GM20000 (cell line): ENCODE results near the gene PPP2R2D.

Source experiments
- DNase-seq: peaks from one replicate; pipeline ENCODE4 v3.0.0; 2012; ENCODE audit warnings: low spot score
- TF ChIP-seq, protein P1 (sequence below): IDR thresholded peaks from 2 replicates; pipeline ENCODE4 v1.5.1; 2012; ENCODE audit warnings: mild to moderate bottlenecking, control low read depth; ENCODE audit errors: extremely low read depth, missing control alignments

PPP2R2D gene

DNA sequence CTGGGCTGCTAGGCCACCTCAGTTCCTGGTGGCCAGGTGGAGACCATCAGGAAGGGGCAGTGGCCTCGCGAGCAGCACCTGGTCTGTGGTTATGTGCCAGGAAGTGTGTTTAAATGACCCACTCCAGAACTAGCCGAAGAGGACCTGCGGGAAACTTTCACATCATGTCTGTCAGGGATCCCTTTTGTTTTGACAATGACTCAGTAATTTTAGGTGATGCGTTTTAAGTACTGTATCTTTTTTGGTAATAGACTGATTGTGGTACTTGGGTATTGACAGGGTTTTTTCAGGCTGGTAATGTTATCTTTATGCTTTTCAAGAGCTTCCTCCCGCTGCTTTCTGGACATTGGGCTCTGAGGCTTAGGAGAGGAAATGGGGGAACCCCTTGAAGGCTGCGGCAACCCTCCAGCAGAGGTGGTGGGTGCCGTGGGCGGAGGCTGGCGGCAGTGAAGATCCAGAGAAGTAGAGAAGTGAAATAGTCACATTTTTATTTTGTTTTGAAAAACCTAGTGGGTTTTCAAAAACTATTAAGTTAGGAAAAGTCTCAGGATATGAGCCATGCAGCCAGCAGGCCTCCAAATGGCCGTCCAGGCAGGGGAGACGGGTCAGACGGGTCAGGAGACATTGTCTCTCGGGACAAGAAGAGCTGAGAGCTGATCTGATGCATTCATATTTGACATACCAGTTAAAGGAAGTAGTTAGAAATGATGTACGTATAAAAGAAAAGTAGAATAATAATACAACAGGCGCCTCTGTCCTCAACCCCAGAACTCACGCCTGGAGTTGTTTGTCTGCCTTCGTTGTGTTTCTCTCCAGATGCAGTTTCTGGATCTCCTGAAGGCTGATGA lies 27.7 kb downstream of the PPP2R2D start:
- DNase-seq, result peak; percentile 77
- TF ChIP-seq, protein P1, sequence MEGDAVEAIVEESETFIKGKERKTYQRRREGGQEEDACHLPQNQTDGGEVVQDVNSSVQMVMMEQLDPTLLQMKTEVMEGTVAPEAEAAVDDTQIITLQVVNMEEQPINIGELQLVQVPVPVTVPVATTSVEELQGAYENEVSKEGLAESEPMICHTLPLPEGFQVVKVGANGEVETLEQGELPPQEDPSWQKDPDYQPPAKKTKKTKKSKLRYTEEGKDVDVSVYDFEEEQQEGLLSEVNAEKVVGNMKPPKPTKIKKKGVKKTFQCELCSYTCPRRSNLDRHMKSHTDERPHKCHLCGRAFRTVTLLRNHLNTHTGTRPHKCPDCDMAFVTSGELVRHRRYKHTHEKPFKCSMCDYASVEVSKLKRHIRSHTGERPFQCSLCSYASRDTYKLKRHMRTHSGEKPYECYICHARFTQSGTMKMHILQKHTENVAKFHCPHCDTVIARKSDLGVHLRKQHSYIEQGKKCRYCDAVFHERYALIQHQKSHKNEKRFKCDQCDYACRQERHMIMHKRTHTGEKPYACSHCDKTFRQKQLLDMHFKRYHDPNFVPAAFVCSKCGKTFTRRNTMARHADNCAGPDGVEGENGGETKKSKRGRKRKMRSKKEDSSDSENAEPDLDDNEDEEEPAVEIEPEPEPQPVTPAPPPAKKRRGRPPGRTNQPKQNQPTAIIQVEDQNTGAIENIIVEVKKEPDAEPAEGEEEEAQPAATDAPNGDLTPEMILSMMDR, result no peak

GRCh38 chr10:131929122-131929845 lies 28.5 kb downstream of the PPP2R2D start:
- DNase-seq, result peak; percentile 27
- TF ChIP-seq, protein P1, result no peak

- DNase-seq, result no peak
- TF ChIP-seq, protein P1, result no peak
These were observed 29.3 kb downstream of the PPP2R2D start for GRCh38 chr10:131930150-131930549.

- DNase-seq, result no peak
- TF ChIP-seq, protein P1, result no peak
These were observed 29.9 kb downstream of the PPP2R2D start for GRCh38 chr10:131930586-131931330.

GRCh38 chr10:131931981-131932380 lies 31.2 kb downstream of the PPP2R2D start:
- TF ChIP-seq, protein P1, result no peak
- DNase-seq, result no peak

DNA sequence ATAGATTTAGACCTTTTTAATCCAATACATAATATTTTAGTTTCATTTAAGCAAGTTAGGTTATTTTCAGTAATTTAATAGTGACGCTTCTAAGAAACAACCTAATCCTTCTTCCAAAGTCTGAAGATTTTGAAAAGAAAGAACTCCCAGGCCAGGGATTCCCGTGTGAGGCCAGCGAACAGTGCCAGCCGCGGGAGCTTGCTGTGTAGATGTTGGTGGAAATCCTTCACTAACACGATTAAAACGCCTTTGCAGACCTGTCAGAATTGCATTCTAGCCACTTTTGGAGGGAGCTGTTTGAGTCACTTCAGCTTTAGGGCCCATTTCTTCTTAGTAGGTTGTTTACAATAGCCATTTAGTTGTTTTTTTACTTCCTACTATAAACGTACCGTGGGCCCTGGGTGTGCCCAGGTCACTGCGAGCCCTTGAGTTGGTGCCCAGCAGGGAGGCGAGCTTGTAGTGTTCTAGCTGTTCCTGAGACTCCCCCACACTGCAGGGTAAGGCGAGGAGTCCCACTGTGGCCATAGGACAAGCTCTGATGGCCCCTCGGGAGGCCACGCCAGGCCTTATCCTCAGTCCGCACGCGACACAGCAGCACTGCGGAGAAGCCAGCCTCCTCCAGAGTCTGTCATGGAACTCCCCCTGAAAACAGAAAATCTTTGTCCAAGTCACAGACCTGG lies 32.3 kb downstream of the PPP2R2D start:
- DNase-seq, result no peak
- TF ChIP-seq, protein P1, result no peak
